NCI-H446 (cell line): ENCODE measurements around the gene NLK.
"Not testable (repeated sequence)": the region's sequence is repeated elsewhere in the genome, so short reads cannot be mapped to it uniquely, and the experiment has no call there.

ENCODE experiments used
- DNase-seq, 2 experiments: peaks; one replicate each; lab custom pipeline; 2025; lab: John Stamatoyannopoulos, UW

Gene NLK

GRCh38 chr17:28232966-28233870 is 190.7 kb downstream of the NLK start:
- DNase-seq = peak in 1 of 2 experiments; percentile 24

- not testable (repeated sequence) for DNase-seq
These were observed 191.7 kb downstream of the NLK start for GRCh38 chr17:28233872-28234856.

DNA sequence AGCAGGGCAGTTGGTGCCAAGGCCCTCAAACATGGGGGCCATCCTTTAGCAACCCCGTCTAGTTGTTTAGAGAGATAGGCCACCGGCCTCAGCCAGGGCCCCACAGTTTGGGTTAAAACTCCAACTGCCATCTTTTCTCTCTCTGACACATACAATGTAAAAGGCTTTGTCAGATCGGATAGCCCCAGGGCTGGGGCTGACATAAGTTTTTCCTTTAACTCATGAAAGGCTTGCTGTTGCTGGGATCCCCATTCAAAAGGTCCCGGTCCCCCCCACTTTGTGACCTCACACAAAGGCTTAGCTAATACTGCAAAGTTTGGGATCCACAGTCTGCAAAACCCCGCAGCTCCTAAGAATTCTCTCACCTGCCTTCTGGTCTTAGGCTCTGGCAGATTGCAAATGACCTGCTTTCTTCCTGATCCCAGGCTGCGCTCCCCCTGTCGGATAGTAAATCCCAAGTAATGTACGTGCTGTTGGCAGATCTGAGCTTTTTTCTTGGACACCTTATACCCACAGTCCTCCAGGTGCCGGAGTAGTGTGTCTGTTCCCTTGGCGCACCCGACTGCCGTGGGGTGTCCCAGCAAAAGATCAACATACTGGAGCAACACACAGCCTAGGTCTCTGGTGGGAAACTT is 192.7 kb downstream of the NLK start:
- not testable (repeated sequence) for DNase-seq

GRCh38 chr17:28236033-28236653 is 193.7 kb downstream of the NLK start:
- not testable (repeated sequence) for DNase-seq

GRCh38 chr17:28238547-28239270 is 196.2 kb downstream of the NLK start:
- not testable (repeated sequence) for DNase-seq

DNA sequence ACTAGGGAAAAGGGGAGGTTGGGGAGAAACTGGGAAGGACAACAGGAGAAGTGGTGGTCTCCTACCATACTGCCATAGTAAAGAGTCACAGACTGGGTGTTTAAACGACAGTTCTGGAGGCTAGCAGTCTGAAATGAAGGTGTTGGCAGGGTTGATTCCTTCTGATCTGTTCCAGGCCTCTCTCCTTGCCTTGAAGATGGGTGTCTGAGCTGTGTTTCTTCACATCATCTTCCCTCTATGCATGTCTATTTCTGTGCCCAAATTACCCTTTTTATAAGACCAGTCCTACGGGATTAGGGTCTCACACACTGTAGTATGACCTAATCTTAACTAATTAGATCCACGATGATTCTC is 196.8 kb downstream of the NLK start:
- DNase-seq = no peak

DNA sequence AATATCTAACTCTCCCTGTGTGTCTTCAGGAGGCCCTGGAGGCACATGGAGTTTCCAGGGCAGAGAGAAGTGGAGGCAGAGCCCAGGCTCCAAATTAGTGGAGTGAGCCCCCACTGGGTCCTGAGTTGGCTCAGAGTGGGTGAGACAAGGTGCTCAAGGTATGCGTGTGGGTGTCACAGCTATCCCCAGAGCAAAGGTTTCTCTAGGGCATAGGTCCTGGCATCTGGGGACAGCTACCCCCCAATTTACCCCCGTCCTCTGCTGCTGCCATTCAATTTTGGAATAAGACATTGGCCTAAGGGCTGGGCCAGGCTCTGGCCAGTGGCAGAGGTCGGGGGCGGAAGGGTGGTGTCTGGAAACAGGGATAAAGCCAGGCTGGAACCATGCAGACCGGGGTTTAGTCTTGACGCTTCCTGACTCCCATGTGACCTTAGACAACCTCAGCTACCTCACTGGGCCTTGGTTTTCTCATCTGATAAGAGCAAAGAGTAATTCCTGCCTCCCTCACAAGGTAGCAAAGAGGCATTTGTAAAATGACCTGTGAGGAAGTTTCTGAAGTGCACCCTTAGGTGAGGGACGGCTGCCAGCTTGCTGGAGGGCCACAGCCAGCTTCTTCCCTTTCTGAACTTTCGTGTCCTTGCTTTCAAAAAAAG is 198.3 kb downstream of the NLK start:
- DNase-seq = no peak

DNA sequence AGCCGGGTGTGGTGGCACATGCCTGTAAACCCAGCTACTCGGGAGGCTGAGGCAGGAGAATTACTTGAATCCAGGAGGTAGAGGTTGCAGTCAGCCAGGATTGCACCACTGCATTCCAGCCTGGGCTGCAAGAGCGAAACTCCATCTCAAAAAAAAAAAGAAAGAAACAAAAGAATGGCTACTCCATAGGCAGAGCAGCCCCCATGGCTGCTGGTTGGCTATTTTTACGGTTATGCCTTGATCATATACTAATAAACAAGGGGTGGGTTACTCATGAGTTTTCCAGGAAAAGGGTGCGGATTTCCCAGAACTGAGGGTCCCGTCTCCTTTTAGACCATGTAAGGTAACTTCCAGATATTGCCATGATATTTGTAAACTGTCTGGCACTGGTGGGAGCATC is 200.3 kb downstream of the NLK start:
- no peak for DNase-seq

DNA sequence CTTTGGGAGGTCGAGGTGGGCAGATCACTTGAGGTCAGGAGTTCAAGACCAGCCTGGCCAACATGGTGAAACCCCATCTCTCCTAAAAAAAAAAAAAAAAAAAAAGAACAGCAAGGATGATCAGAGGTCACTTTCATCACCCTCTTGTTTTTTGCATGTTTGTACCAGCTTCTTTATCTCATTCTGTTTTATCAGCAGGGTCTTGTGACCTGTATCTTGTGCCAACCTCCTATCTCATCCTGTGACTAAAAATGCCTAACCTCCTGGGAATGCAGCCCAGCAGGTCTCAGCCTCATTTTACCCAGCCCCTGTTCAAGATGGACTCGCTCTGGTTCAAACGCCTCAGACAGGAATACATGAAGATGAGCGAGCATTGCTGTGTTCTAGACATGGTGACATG is 200.8 kb downstream of the NLK start:
- DNase-seq = not testable (repeated sequence)

DNA sequence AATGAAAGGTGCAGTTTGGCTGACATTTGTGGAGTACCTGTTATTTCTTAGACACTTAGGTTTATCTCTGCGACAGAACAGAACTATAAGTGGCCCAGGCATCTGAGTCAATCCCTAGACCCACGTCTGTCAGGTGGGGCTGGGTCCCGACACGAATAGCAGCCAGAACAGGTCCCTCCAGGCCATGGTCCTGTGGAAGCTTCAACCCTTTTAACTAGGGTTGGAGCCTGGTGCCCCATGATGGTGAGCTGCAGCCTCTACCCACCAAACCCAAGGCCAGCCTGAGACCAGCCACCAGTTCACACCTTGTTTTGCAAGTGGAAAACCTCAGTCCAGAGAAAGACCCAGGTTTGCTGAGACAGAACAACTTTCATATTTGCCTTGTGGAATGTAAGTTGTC is 202.0 kb downstream of the NLK start:
- no peak for DNase-seq
